HG02610 (cell line): Measurements from ENCODE around the gene MARK1.
A peak's percentile ranks its signal among the peaks of the same experiment; 100 is the strongest.
"Not testable (repeated sequence)": the region's sequence is repeated elsewhere in the genome, so short reads cannot be mapped to it uniquely, and the experiment has no call there.

Source experiments
- ATAC-seq: cut with Tn5 transposase; IDR thresholded peaks from one replicate; pipeline ENCODE4 v1.9.1; 2021; ENCODE audit warnings: mild to moderate bottlenecking, moderate library complexity; ENCODE audit not compliant: unreplicated experiment

MARK1 gene

GRCh38 chr1:220605651-220606050 lies 77.7 kb downstream of the MARK1 start:
- ATAC-seq, result not testable (repeated sequence)

- not testable (repeated sequence) for ATAC-seq
These were observed 83.2 kb downstream of the MARK1 start for GRCh38 chr1:220611100-220611499.

GRCh38 chr1:220616836-220617235 lies 88.9 kb downstream of the MARK1 start:
- no peak for ATAC-seq

GRCh38 chr1:220628431-220628830 lies 100.5 kb downstream of the MARK1 start:
- ATAC-seq, result no peak

- ATAC-seq, result no peak
These were observed 103.4 kb downstream of the MARK1 start for GRCh38 chr1:220631238-220631815.

- no peak for ATAC-seq
These were observed 109.8 kb downstream of the MARK1 start for GRCh38 chr1:220637759-220638158.

- ATAC-seq, result no peak
These were observed 114.3 kb downstream of the MARK1 start for GRCh38 chr1:220642285-220642684.

- no peak for ATAC-seq
These were observed 125.1 kb downstream of the MARK1 start for GRCh38 chr1:220652995-220653394.

- peak; percentile 88 for ATAC-seq
These were observed 127.6 kb downstream of the MARK1 start for GRCh38 chr1:220655509-220655908.

GRCh38 chr1:220655961-220656740 lies 128.2 kb downstream of the MARK1 start:
- peak; percentile 26 for ATAC-seq

- no peak for ATAC-seq
These were observed 138.4 kb downstream of the MARK1 start for GRCh38 chr1:220666349-220666748.

- ATAC-seq, result no peak
These were observed 141.1 kb downstream of the MARK1 start for GRCh38 chr1:220669005-220669404.

- no peak for ATAC-seq
These were observed 142.4 kb downstream of the MARK1 start for GRCh38 chr1:220670365-220670764.

GRCh38 chr1:220673921-220674320 lies 146.0 kb downstream of the MARK1 start:
- ATAC-seq, result no peak

- no peak for ATAC-seq
These were observed 149.3 kb downstream of the MARK1 start for GRCh38 chr1:220677251-220677650.

GRCh38 chr1:220680085-220680687 lies 152.2 kb downstream of the MARK1 start:
- ATAC-seq, result peak; percentile 94

- no peak for ATAC-seq
These were observed 153.4 kb downstream of the MARK1 start for GRCh38 chr1:220681220-220681880.

- ATAC-seq, result no peak
These were observed 155.1 kb downstream of the MARK1 start for GRCh38 chr1:220682901-220683576.

- ATAC-seq, result not testable (repeated sequence)
These were observed 155.8 kb downstream of the MARK1 start for GRCh38 chr1:220683716-220684115.

GRCh38 chr1:220684890-220685289 lies 157.0 kb downstream of the MARK1 start:
- no peak for ATAC-seq

- no peak for ATAC-seq
These were observed 157.9 kb downstream of the MARK1 start for GRCh38 chr1:220685879-220686278.
